Measurements from ENCODE around the gene EHMT1. TPM values are rescaled to one million over a fixed set of nuclear protein-coding genes. Genes with fewer than 3 reads are reported as not detected.
"Not testable (repeated sequence)": the region's sequence is repeated elsewhere in the genome, so short reads cannot be mapped to it uniquely, and the experiment has no call there.

The EHMT1 gene
- total and polyA plus RNA-seq, 2 donors (not counting 1 experiment from before 2014, with no cell fraction given): 101 to 394 TPM

GRCh38 chr9:137626464-137626863 is 7.7 kb downstream of the EHMT1 start:
- no peaks in the 10 kb centered on the region for H3K27me3 ChIP-seq (replicated peaks in 1 of 4; ENCODE audit: control extremely low read depth in 1 of 4, control insufficient read depth in 3 of 4, insufficient read depth in 4 of 4, low read length in 3 of 4)
- no peak overlapping the region for H2AFZ ChIP-seq (ENCODE audit: insufficient read depth, low read depth, low read length, poor library complexity, severe bottlenecking)
- H3K79me2 ChIP-seq (ENCODE audit: control insufficient read depth, insufficient read depth, low read length): peaks cover 97% of the 10 kb centered on the region
- Mint-ChIP-seq H3K4me1 (peaks cover 47% of the 10 kb centered on the region), H3K9me3 (ENCODE audit: insufficient read depth) (no peaks in the 10 kb centered on the region), H3K27ac (peak overlapping the region; percentile 66), H3K27me3 (no peaks in the 10 kb centered on the region), H3K4me3 (peak overlapping the region; percentile 29)
- H3K27ac ChIP-seq (ENCODE audit: low read length in 2 of 2): no peak overlapping the region
- no peaks in the 10 kb centered on the region for H3K9me3 ChIP-seq (ENCODE audit: control extremely low read depth in 1 of 3, control insufficient read depth in 2 of 3, insufficient read depth in 1 of 3, low read length in 2 of 3)
- H3K4me3 ChIP-seq (ENCODE audit: control extremely low read depth in 1 of 5, extremely low read depth in 1 of 5, insufficient read depth in 1 of 5, low read depth in 2 of 5, low read length in 4 of 5): no peak overlapping the region
- H4K20me1 ChIP-seq (ENCODE audit: control insufficient read depth, insufficient read depth, low read length, poor library complexity, severe bottlenecking): peaks cover 60% of the 10 kb centered on the region
- CTCF ChIA-PET: no interaction called here
- H3K4me2 ChIP-seq (replicated peaks; ENCODE audit: low read depth, low read length, poor library complexity, severe bottlenecking): no peak overlapping the region
- no peak for ATAC-seq (ENCODE audit: low read depth)
- POLR2A ChIA-PET: interaction anchor here (0.6 kb wide), 1 partner anchor 42 kb away, joined by 3 read pairs; no protein-coding TSS in a partner anchor
- H3K9ac ChIP-seq (ENCODE audit: low read length): no peak overlapping the region
- peaks cover 0 to under 1% of the 10 kb centered on the region in 2 experiments for H3K36me3 ChIP-seq (replicated peaks in 1 of 2; ENCODE audit: control extremely low read depth in 1 of 2, control insufficient read depth in 1 of 2, extremely low read depth in 1 of 2, insufficient read depth in 2 of 2, low read length in 1 of 2)
- H3K4me1 ChIP-seq (ENCODE audit: control insufficient read depth in 2 of 2, insufficient read depth in 2 of 2, low read length in 2 of 2): peaks cover 34 to 56% of the 10 kb centered on the region in 2 donors
- TF ChIP-seq EZH2 (IDR thresholded peaks at IDR 0.05; ENCODE audit: borderline replicate concordance, insufficient read depth, low read depth, low read length, poor library complexity, severe bottlenecking) (no peak), CTCF (IDR thresholded peaks at IDR 0.05) (no peak)
- 100% methylated on average over 1 of the region's 4 CpGs for WGBS (ENCODE audit: insufficient coverage)
- no peak for DNase-seq
- intact Hi-C loops (cut with micrococcal nuclease): no loop called here

DNA sequence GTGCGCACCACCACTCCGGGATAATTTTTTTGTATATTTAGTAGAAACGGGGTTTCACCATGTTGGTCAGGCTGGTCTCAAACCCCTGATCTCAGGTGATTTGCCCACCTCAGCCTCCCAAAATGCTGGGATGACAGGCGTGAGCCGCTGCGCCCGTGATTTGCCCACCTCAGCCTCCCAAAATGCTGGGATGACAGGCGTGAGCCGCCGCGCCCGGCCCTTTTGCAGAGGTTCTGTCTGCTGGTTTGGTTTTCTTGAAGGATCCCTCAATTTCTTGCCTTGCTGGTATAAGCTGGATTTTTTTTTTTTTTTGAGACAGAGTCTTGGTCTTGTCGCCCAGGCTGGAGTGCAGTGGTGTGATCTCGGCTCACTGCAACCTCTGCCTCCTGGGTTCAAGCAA is 8.6 kb downstream of the EHMT1 start:
- H3K27ac Mint-ChIP-seq; intact Hi-C loops (cut with micrococcal nuclease): not testable (repeated sequence)
- H3K4me1 Mint-ChIP-seq: peaks cover 49% of the 10 kb centered on the region

More for the DNA sequence above, 8.6 kb downstream of the EHMT1 start:
- Histone ChIP-seq H3K79me2 (ENCODE audit: control insufficient read depth, insufficient read depth, low read length) (peaks cover 98% of the 10 kb centered on the region), H3K27ac (ENCODE audit: low read length in 2 of 2) (peak overlapping the region in 1 of 2 donors; percentile 82), H4K20me1 (ENCODE audit: control insufficient read depth, insufficient read depth, low read length, poor library complexity, severe bottlenecking) (peaks cover 58% of the 10 kb centered on the region), H3K4me1 (ENCODE audit: control insufficient read depth in 2 of 2, insufficient read depth in 2 of 2, low read length in 2 of 2) (peaks cover 33 to 60% of the 10 kb centered on the region in 2 donors)
- ATAC-seq (ENCODE audit: low read depth); H3K4me3 Mint-ChIP-seq; H3K9me3 Mint-ChIP-seq (ENCODE audit: insufficient read depth); H3K27me3 Mint-ChIP-seq; H3K9ac ChIP-seq (ENCODE audit: low read length); H3K36me3 ChIP-seq (replicated peaks in 1 of 2; ENCODE audit: control extremely low read depth in 1 of 2, control insufficient read depth in 1 of 2, extremely low read depth in 1 of 2, insufficient read depth in 2 of 2, low read length in 1 of 2); H3K9me3 ChIP-seq (ENCODE audit: control extremely low read depth in 1 of 3, control insufficient read depth in 2 of 3, insufficient read depth in 1 of 3, low read length in 2 of 3); DNase-seq; H3K27me3 ChIP-seq (replicated peaks in 1 of 4; ENCODE audit: control extremely low read depth in 1 of 4, control insufficient read depth in 3 of 4, insufficient read depth in 4 of 4, low read length in 3 of 4); H2AFZ ChIP-seq (ENCODE audit: insufficient read depth, low read depth, low read length, poor library complexity, severe bottlenecking); H3K4me2 ChIP-seq (replicated peaks; ENCODE audit: low read depth, low read length, poor library complexity, severe bottlenecking); H3K4me3 ChIP-seq (ENCODE audit: control extremely low read depth in 1 of 5, extremely low read depth in 1 of 5, insufficient read depth in 1 of 5, low read depth in 2 of 5, low read length in 4 of 5): not testable (repeated sequence)
- ChIA-PET POLR2A (interaction anchor here (1.6 kb wide), 1 partner anchor 8 kb away, joined by 10 read pairs; the partner anchor contains the start of gene EHMT1), CTCF (interaction anchor here (0.7 kb wide), 1 partner anchor 54 kb away, joined by 3 read pairs; no protein-coding TSS in a partner anchor)
- whole genome bisulfite sequencing (ENCODE audit: insufficient coverage): 100% methylated on average over 2 of the region's 14 CpGs
